HEK293 (cell line): Measurements from ENCODE around the gene LRP1B.

Source experiments
- CTCF ChIA-PET: fragments of 350-600 bp; formaldehyde crosslinking; extraction: SDS; loops from one replicate; lab custom pipeline; 2021; ENCODE audit warnings: antibody characterized with exemption; lab: Yijun Ruan, JAX
- POLR2A ChIA-PET: fragments of 300-600 bp; formaldehyde crosslinking; extraction: SDS; loops from one replicate; lab custom pipeline; 2020; ENCODE audit warnings: antibody characterized with exemption, inconsistent platforms; lab: Yijun Ruan, JAX
- H3K27ac ChIP-seq: fragments of 200-500 bp; sonication (Bioruptor generic); 2 replicates; pipeline ENCODE4 v1.5.1; 2014; ENCODE audit warnings: low read depth, low read length, control low read depth, inconsistent platforms; ENCODE audit errors: extremely low read depth
- H3K36me3 ChIP-seq, 2 experiments: fragments of 200-500 bp in 1 of 2; sonication (Bioruptor generic) in 1 of 2; 1 replicate in 1 of 2; 2 replicates in 1 of 2; pipeline ENCODE4 v1.5.1; 2014 to 2017; ENCODE audit warnings: inconsistent platforms in 2 of 2, low read length in 2 of 2; ENCODE audit not compliant: control insufficient read depth in 2 of 2, insufficient read depth in 1 of 2
- H3K4me1 ChIP-seq: fragments of 200-500 bp; sonication (Bioruptor generic); 2 replicates; pipeline ENCODE4 v1.5.1; 2014; ENCODE audit warnings: mild to moderate bottlenecking, low read length, inconsistent platforms; ENCODE audit not compliant: control insufficient read depth, insufficient read depth
- H3K4me3 ChIP-seq: 2 replicates; pipeline ENCODE4 v1.5.1; 2011; ENCODE audit warnings: low read depth, mild to moderate bottlenecking, control low read depth, low read length, moderate library complexity
- H3K9me3 ChIP-seq: fragments of 200-500 bp; sonication (Bioruptor generic); 2 replicates; pipeline ENCODE4 v1.5.1; 2014; ENCODE audit warnings: low read depth, low read length, inconsistent platforms; ENCODE audit not compliant: control insufficient read depth, insufficient read depth
- MEIS1 ChIP-seq: sonication (generic); formaldehyde crosslinking; IDR thresholded peaks from 2 replicates; pipeline ENCODE4 v1.8.1; 2022; ENCODE audit warnings: missing genetic modification reagents, mild to moderate bottlenecking, borderline replicate concordance
- ZBTB44 ChIP-seq: fragments of 450-650 bp; IDR thresholded peaks from 2 replicates; pipeline ENCODE4 v1.5.1; 2018; ENCODE audit warnings: missing biosample characterization, mild to moderate bottlenecking, missing genetic modification characterization
- ZNF10 ChIP-seq: fragments of 450-650 bp; formaldehyde crosslinking; IDR thresholded peaks from 2 replicates; pipeline ENCODE4 v1.5.1; 2017; ENCODE audit warnings: missing biosample characterization, missing genetic modification characterization
- ZNF174 ChIP-seq: fragments of 450-650 bp; formaldehyde crosslinking; IDR thresholded peaks from 2 replicates; pipeline ENCODE4 v1.5.0; 2017; ENCODE audit warnings: missing biosample characterization, mild to moderate bottlenecking, missing genetic modification characterization
- ZNF175 ChIP-seq: fragments of 450-650 bp; formaldehyde crosslinking; IDR thresholded peaks from 2 replicates; pipeline ENCODE4 v1.5.1; 2016; ENCODE audit warnings: missing biosample characterization, missing genetic modification characterization
- ZNF311 ChIP-seq: fragments of 450-650 bp; formaldehyde crosslinking; IDR thresholded peaks from 2 replicates; pipeline ENCODE4 v1.5.1; 2017; ENCODE audit warnings: missing biosample characterization, missing genetic modification characterization, borderline replicate concordance
- ZNF510 ChIP-seq: fragments of 450-650 bp; formaldehyde crosslinking; IDR thresholded peaks from 2 replicates; pipeline ENCODE4 v1.5.1; 2018; ENCODE audit warnings: mild to moderate bottlenecking, missing genetic modification characterization, missing biosample characterization; ENCODE audit not compliant: insufficient replicate concordance
- ZNF639 ChIP-seq: fragments of 450-650 bp; formaldehyde crosslinking; IDR thresholded peaks from 2 replicates; pipeline ENCODE4 v1.5.1; 2016; ENCODE audit warnings: missing biosample characterization, missing genetic modification characterization
- TF ChIP-seq, protein P1 (sequence below): fragments of 450-650 bp; formaldehyde crosslinking; IDR thresholded peaks from 2 replicates; pipeline ENCODE4 v1.5.1; 2017; ENCODE audit warnings: missing biosample characterization, missing genetic modification characterization
- TF ChIP-seq, protein P2 (sequence below): fragments of 450-650 bp; formaldehyde crosslinking; IDR thresholded peaks from 2 replicates; pipeline ENCODE4 v1.5.1; 2016; ENCODE audit warnings: missing biosample characterization, missing genetic modification characterization
- TF ChIP-seq, protein P3 (sequence below): fragments of 450-650 bp; formaldehyde crosslinking; IDR thresholded peaks from 2 replicates; pipeline ENCODE4 v1.5.1; 2017; ENCODE audit warnings: missing biosample characterization, mild to moderate bottlenecking, missing genetic modification characterization, moderate library complexity
- TF ChIP-seq, protein P4 (sequence below): fragments of 450-650 bp; formaldehyde crosslinking; IDR thresholded peaks from 2 replicates; pipeline ENCODE4 v1.5.1; 2016; ENCODE audit warnings: missing biosample characterization, missing genetic modification characterization

The LRP1B gene

DNA sequence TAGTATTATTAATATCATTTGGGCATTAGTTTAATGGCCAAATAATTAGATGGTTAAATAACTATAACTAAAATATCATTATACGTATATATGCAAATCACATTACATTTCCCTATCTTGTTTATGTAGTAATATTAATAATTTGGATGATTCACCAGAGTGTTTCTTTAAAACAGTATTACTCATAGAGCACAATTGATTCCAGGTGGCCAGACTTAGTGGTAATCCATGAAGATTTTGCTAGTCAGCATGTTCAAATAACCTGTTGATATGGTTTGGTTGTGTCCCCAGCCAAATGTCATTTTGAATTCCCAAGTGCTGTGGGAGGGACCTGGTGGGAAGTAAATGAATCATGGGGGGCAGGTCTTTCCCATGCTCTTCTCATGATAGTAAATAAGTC is 782.3 kb downstream of the LRP1B start:
- Histone ChIP-seq H3K36me3 (no peaks in the 10 kb centered on the region), H3K4me1 (no peaks in the 10 kb centered on the region), H3K9me3 (no peaks in the 10 kb centered on the region), H3K4me3 (no peak overlapping the region), H3K27ac (no peak overlapping the region)
- CTCF ChIA-PET = no interaction called here
- TF ChIP-seq, protein P1, sequence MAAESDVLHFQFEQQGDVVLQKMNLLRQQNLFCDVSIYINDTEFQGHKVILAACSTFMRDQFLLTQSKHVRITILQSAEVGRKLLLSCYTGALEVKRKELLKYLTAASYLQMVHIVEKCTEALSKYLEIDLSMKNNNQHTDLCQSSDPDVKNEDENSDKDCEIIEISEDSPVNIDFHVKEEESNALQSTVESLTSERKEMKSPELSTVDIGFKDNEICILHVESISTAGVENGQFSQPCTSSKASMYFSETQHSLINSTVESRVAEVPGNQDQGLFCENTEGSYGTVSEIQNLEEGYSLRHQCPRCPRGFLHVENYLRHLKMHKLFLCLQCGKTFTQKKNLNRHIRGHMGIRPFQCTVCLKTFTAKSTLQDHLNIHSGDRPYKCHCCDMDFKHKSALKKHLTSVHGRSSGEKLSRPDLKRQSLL (tag by site-specific recombination) = no peak
- no peak for TF ChIP-seq ZNF10 (tag by site-specific recombination)
- TF ChIP-seq ZNF510 (tag by site-specific recombination) = no peak
- TF ChIP-seq ZBTB44 = no peak
- TF ChIP-seq ZNF174 (tag by site-specific recombination) = no peak
- TF ChIP-seq ZNF175 = no peak
- TF ChIP-seq ZNF311 = no peak
- TF ChIP-seq, protein P2, sequence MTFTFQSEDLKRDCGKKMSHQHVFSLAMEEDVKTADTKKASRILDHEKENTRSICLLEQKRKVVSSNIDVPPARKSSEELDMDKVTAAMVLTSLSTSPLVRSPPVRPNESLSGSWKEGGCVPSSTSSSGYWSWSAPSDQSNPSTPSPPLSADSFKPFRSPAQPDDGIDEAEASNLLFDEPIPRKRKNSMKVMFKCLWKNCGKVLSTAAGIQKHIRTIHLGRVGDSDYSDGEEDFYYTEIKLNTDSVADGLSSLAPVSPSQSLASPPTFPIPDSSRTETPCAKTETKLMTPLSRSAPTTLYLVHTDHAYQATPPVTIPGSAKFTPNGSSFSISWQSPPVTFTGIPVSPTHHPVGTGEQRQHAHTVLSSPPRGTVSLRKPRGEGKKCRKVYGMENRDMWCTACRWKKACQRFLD = no peak
- TF ChIP-seq, protein P3, sequence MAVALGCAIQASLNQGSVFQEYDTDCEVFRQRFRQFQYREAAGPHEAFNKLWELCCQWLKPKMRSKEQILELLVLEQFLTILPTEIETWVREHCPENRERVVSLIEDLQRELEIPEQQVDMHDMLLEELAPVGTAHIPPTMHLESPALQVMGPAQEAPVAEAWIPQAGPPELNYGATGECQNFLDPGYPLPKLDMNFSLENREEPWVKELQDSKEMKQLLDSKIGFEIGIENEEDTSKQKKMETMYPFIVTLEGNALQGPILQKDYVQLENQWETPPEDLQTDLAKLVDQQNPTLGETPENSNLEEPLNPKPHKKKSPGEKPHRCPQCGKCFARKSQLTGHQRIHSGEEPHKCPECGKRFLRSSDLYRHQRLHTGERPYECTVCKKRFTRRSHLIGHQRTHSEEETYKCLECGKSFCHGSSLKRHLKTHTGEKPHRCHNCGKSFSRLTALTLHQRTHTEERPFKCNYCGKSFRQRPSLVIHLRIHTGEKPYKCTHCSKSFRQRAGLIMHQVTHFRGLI (tag by site-specific recombination) = no peak
- TF ChIP-seq, all 188 proteins: peak for 0
- POLR2A ChIA-PET = no interaction called here

- Histone ChIP-seq H3K4me3 (no peak overlapping the region), H3K4me1 (no peaks in the 10 kb centered on the region), H3K36me3 (no peaks in the 10 kb centered on the region), H3K27ac (no peak overlapping the region), H3K9me3 (no peaks in the 10 kb centered on the region)
- CTCF ChIA-PET = interaction anchor here (0.6 kb wide), 1 partner anchor 642 kb away, joined by 6 read pairs; no protein-coding TSS in a partner anchor
- TF ChIP-seq, protein P4, sequence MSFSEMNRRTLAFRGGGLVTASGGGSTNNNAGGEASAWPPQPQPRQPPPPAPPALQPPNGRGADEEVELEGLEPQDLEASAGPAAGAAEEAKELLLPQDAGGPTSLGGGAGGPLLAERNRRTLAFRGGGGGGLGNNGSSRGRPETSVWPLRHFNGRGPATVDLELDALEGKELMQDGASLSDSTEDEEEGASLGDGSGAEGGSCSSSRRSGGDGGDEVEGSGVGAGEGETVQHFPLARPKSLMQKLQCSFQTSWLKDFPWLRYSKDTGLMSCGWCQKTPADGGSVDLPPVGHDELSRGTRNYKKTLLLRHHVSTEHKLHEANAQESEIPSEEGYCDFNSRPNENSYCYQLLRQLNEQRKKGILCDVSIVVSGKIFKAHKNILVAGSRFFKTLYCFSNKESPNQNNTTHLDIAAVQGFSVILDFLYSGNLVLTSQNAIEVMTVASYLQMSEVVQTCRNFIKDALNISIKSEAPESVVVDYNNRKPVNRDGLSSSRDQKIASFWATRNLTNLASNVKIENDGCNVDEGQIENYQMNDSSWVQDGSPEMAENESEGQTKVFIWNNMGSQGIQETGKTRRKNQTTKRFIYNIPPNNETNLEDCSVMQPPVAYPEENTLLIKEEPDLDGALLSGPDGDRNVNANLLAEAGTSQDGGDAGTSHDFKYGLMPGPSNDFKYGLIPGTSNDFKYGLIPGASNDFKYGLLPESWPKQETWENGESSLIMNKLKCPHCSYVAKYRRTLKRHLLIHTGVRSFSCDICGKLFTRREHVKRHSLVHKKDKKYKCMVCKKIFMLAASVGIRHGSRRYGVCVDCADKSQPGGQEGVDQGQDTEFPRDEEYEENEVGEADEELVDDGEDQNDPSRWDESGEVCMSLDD (tag by site-specific recombination) = no peak
- POLR2A ChIA-PET = no interaction called here
These were observed 789.4 kb downstream of the LRP1B start for GRCh38 chr2:141341444-141341843.

DNA sequence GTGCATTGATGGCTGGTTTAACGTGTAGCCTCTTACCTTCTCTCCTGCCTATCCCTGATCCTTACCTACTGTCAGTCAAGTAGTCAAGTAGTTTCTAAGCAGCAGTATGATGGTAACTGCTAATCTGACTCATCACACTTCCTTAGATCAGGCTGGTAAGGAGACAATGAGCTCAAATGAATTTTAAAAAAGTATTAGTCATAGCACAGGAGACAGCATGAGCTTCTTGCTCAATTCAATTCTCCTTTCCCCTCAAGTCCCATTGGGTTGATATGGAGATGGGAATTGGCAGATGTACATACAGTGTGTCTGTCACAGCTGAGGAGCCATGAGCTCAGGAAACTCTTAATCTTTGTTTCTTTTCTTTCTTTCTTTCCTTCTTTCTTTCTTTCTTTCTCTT is 799.7 kb downstream of the LRP1B start:
- ChIA-PET CTCF (interaction anchor here (0.7 to 1.0 kb wide), 3 partner anchors 10 to 1236 kb away, joined by 3 to 4 read pairs (median 3); no protein-coding TSS in a partner anchor), POLR2A (no interaction called here)
- Histone ChIP-seq H3K4me3 (no peak overlapping the region), H3K9me3 (no peaks in the 10 kb centered on the region), H3K4me1 (no peaks in the 10 kb centered on the region), H3K27ac (no peak overlapping the region), H3K36me3 (no peaks in the 10 kb centered on the region)
- TF ChIP-seq ZNF639 (tag by site-specific recombination) (no peak), MEIS1 (0 out of 2 replicates have a peak, but pooled peaks have one; percentile 43)
